Measurements from ENCODE around the gene MUS81. TPM values are rescaled to one million over a fixed set of nuclear protein-coding genes. Genes with fewer than 3 reads are reported as not detected.

The MUS81 gene
- total and polyA plus RNA-seq, 2 of the 4 experiments (the other 2 are of a cell fraction): 23.7 to 47.9 TPM

GRCh38 chr11:65912845-65913244 is 52.6 kb downstream of the MUS81 start:
- peaks cover 40% of the 10 kb centered on the region for H3K9me1 ChIP-seq (ENCODE audit: insufficient read depth, low read length)
- H3K56ac ChIP-seq (ENCODE audit: extremely low read depth, insufficient read depth, low read length): peak overlapping the region; percentile 21
- peaks cover 52% of the 10 kb centered on the region for H3K4me1 ChIP-seq (ENCODE audit: control insufficient read depth, insufficient read depth, low read length)
- H2AK9ac ChIP-seq (replicated peaks; ENCODE audit: low read depth, low read length, poor library complexity): peak overlapping the region; percentile 98
- peak overlapping the region; percentile 65 for H3K9ac ChIP-seq (ENCODE audit: low read depth, low read length)
- intact Hi-C loops (cut with micrococcal nuclease): no loop called here
- WGBS, 2 experiments (ENCODE audit: extremely low coverage in 2 of 2, insufficient read length in 1 of 2): 13% methylated on average over 2 of the region's 4 CpGs; no CpG with 5 or more reads in 1 of the 2 experiments
- POLR2A ChIA-PET (ENCODE audit: unreplicated experiment): interaction anchor here (0.6 to 1.7 kb wide), 3 partner anchors 10 to 22 kb away, joined by 3 to 6 read pairs (median 4); partner anchors contain the start of gene CCDC85B
- no peak overlapping the region for H3K4me3 ChIP-seq (ENCODE audit: insufficient read depth, low read depth, low read length)
- CTCF ChIA-PET: no interaction called here
- H4K20me1 ChIP-seq (ENCODE audit: insufficient read depth, low read length): no peaks in the 10 kb centered on the region
- in situ Hi-C loops (cut with MboI; ENCODE audit: low sequenced_read_pairs): no loop called here
- no TSS peak for BruUV-seq (replicated peaks)
- H2AK5ac ChIP-seq (ENCODE audit: low read depth, low read length): peak overlapping the region; percentile 98
- H4K91ac ChIP-seq (ENCODE audit: insufficient read depth, low read depth, low read length): peak overlapping the region; percentile 99
- dilution Hi-C loops (cut with HindIII; ENCODE audit: low sequenced_read_pairs, unreplicated experiment): no loop called here
- H3K9me3 ChIP-seq (ENCODE audit: control insufficient read depth, insufficient read depth, low read length): no peaks in the 10 kb centered on the region
- no peak for ATAC-seq (ENCODE audit: low read depth)
- peak overlapping the region; percentile 90 for H3K23ac ChIP-seq (ENCODE audit: low read depth, low read length)
- H2AFZ ChIP-seq (replicated peaks; ENCODE audit: low read length, poor library complexity): peak overlapping the region; percentile 76
- peak overlapping the region; percentile 97 for H3K14ac ChIP-seq (replicated peaks; ENCODE audit: low read depth, low read length)
- peak; percentile 91 for DNase-seq
- TF ChIP-seq MAFK (IDR thresholded peaks at IDR 0.05; ENCODE audit: low read depth, low read length) (peak; percentile 78), BHLHE40 (IDR thresholded peaks at IDR 0.05; ENCODE audit: low read depth, low read length) (no peak), MAZ (IDR thresholded peaks at IDR 0.05; ENCODE audit: borderline replicate concordance, low read depth, low read length) (peak; percentile 92), NFE2L2 (IDR thresholded peaks at IDR 0.05; ENCODE audit: low read depth, low read length) (peak; percentile 67), FOS (IDR thresholded peaks at IDR 0.05; ENCODE audit: low read depth, low read length) (peak; percentile 79; the same call in 1 of the 2 replicates), POLR2A (IDR thresholded peaks at IDR 0.05; ENCODE audit: low read depth, low read length) (peak; percentile 47; the same call in 1 of the 2 replicates)
- H2BK20ac ChIP-seq (ENCODE audit: low read depth, low read length): peak overlapping the region; percentile 93
- peaks cover 11% of the 10 kb centered on the region for H3K36me3 ChIP-seq (ENCODE audit: control insufficient read depth, insufficient read depth, low read length)
- H3K18ac ChIP-seq (ENCODE audit: low read depth, low read length): peak overlapping the region; percentile 85
- H3K4ac ChIP-seq (ENCODE audit: low read depth, low read length): peak overlapping the region; percentile 100
- H2BK5ac ChIP-seq (ENCODE audit: low read depth, low read length, poor library complexity, severe bottlenecking): peak overlapping the region; percentile 100
- peak overlapping the region; percentile 100 for H2BK15ac ChIP-seq (ENCODE audit: low read depth, low read length)
- peak overlapping the region; percentile 100 for H2BK120ac ChIP-seq (ENCODE audit: low read depth, low read length)
- no peak overlapping the region; the same call in 1 of the 2 replicates for H3K4me2 ChIP-seq (ENCODE audit: low read depth, low read length)
- peaks cover 23 to 81% of the 10 kb centered on the region in 2 experiments; a peak in 3 of 4 replicates for H3K79me1 ChIP-seq (ENCODE audit: low read depth in 1 of 2, low read length in 2 of 2)
- no peaks in the 10 kb centered on the region for H3K27me3 ChIP-seq (ENCODE audit: control insufficient read depth, insufficient read depth, low read length)
- peak overlapping the region; percentile 91; the same call in 1 of the 2 replicates for H4K5ac ChIP-seq (ENCODE audit: low read depth, low read length)
- peak overlapping the region; percentile 99 for H4K8ac ChIP-seq (ENCODE audit: low read depth in 2 of 2, low read length in 2 of 2)
- H3K27ac ChIP-seq (ENCODE audit: insufficient read depth, low read length): peak overlapping the region; percentile 88

Measured in IMR-90 (cell line).